Fibroblast of the aortic adventitia (primary cell): ENCODE data around the gene ADARB2. TPM values are rescaled to one million over a fixed set of nuclear protein-coding genes. Genes with fewer than 3 reads are reported as not detected.

Source experiments
- DNase-seq: peaks from one replicate; pipeline ENCODE4 v3.0.0-alpha.2; 2010; ENCODE audit warnings: low read depth
- H3K4me3 ChIP-seq: 2 replicates; pipeline ENCODE4 v1.5.1; 2011; ENCODE audit warnings: low read depth, mild to moderate bottlenecking, control low read depth, low read length, moderate library complexity
- CTCF ChIP-seq: IDR thresholded peaks from 2 replicates; pipeline ENCODE4 v1.5.1; 2011; ENCODE audit warnings: mild to moderate bottlenecking, low read length, control low read depth, inconsistent platforms; ENCODE audit not compliant: insufficient read depth
- total RNA-seq: library from RNA; depleted of rRNA; stranded (reverse); fragments of >200 nt; gene quantifications from 2 replicates; pipeline ENCODE4 v1.2.3, GENCODE V29; 2012; ENCODE audit warnings: low replicate concordance

Gene ADARB2
- total RNA-seq, 1 donor = not detected

- H3K4me3 ChIP-seq = no peak overlapping the region
- no peak for DNase-seq
- no peak for TF ChIP-seq CTCF
These were observed 550.0 kb downstream of the ADARB2 start for GRCh38 chr10:1187151-1187854.

GRCh38 chr10:1186683-1186990 lies 550.7 kb downstream of the ADARB2 start:
- TF ChIP-seq CTCF = no peak
- no peak for DNase-seq
- no peak overlapping the region for H3K4me3 ChIP-seq

- H3K4me3 ChIP-seq = no peak overlapping the region
- TF ChIP-seq CTCF = no peak
- DNase-seq = no peak
These were observed 551.2 kb downstream of the ADARB2 start for GRCh38 chr10:1185911-1186682.

- DNase-seq = no peak
- no peak overlapping the region for H3K4me3 ChIP-seq
- no peak for TF ChIP-seq CTCF
These were observed 552.5 kb downstream of the ADARB2 start for GRCh38 chr10:1184541-1185430.

- no peak for DNase-seq
- H3K4me3 ChIP-seq = no peak overlapping the region
- TF ChIP-seq CTCF = no peak
These were observed 553.6 kb downstream of the ADARB2 start for GRCh38 chr10:1183701-1184100.

GRCh38 chr10:1183033-1183396 lies 554.3 kb downstream of the ADARB2 start:
- no peak for DNase-seq
- TF ChIP-seq CTCF = no peak
- no peak overlapping the region for H3K4me3 ChIP-seq
